DOHH2 (cell line): ENCODE data around the gene RAB26.
A peak's percentile ranks its signal among the peaks of the same experiment; 100 is the strongest.

Source experiments
- H3F3A ChIP-seq: fragments of 200-600 bp; sonication (generic), shearing (Covaris generic); 2 replicates; pipeline ENCODE4 v1.6.0; 2016; ENCODE audit warnings: antibody characterized with exemption, mild to moderate bottlenecking; ENCODE audit not compliant: control insufficient read depth, insufficient read depth
- H3K27ac ChIP-seq: fragments of 200-600 bp; sonication (generic); 2 replicates; pipeline ENCODE4 v1.5.1; 2014; ENCODE audit warnings: low read depth, mild to moderate bottlenecking, low read length, moderate library complexity
- H3K27me3 ChIP-seq: fragments of 200-600 bp; sonication (generic); 2 replicates; pipeline ENCODE4 v1.6.1; 2014; ENCODE audit warnings: mild to moderate bottlenecking, low read length, mixed read lengths; ENCODE audit not compliant: control insufficient read depth
- H3K36me3 ChIP-seq: fragments of 200-600 bp; sonication (generic); 2 replicates; pipeline ENCODE4 v1.6.1; 2014; ENCODE audit warnings: mild to moderate bottlenecking, low read length, moderate library complexity, mixed read lengths; ENCODE audit not compliant: control insufficient read depth
- H3K4me1 ChIP-seq: fragments of 200-600 bp; sonication (generic); 2 replicates; pipeline ENCODE4 v1.6.1; 2014; ENCODE audit warnings: mild to moderate bottlenecking, low read length, mixed read lengths; ENCODE audit not compliant: control insufficient read depth
- H3K4me2 ChIP-seq: fragments of 200-600 bp; sonication (generic); 2 replicates; pipeline ENCODE4 v1.6.0; 2014; ENCODE audit warnings: mild to moderate bottlenecking, low read length, moderate library complexity
- H3K4me3 ChIP-seq: fragments of 200-600 bp; sonication (generic); 2 replicates; pipeline ENCODE4 v1.5.1; 2014; ENCODE audit warnings: mild to moderate bottlenecking, low read length, mixed read lengths
- H3K79me2 ChIP-seq: fragments of 200-600 bp; sonication (generic); 2 replicates; pipeline ENCODE4 v1.6.1; 2014; ENCODE audit warnings: mild to moderate bottlenecking, low read length, mixed read lengths; ENCODE audit not compliant: control insufficient read depth
- H3K9me2 ChIP-seq: fragments of 200-600 bp; sonication (generic); replicated peaks from 2 replicates; pipeline ENCODE4 v1.6.1; 2014; ENCODE audit warnings: mild to moderate bottlenecking, low read length, mixed read lengths; ENCODE audit not compliant: control insufficient read depth
- H3K9me3 ChIP-seq: fragments of 200-600 bp; sonication (generic); 2 replicates; pipeline ENCODE4 v1.6.1; 2014; ENCODE audit warnings: antibody characterized with exemption, low read length, mixed read lengths; ENCODE audit not compliant: control insufficient read depth, insufficient read depth
- H4K20me1 ChIP-seq: fragments of 200-600 bp; sonication (generic); 2 replicates; pipeline ENCODE4 v1.6.0; 2014; ENCODE audit warnings: low read depth, mild to moderate bottlenecking, antibody characterized with exemption, low read length, moderate library complexity; ENCODE audit not compliant: control insufficient read depth, insufficient read depth
- CTCF ChIP-seq: fragments of 200-600 bp; sonication (generic); IDR thresholded peaks from one replicate; pipeline ENCODE4 v1.5.1; 2014; ENCODE audit warnings: antibody characterized with exemption, mild to moderate bottlenecking, low read depth, low read length; ENCODE audit not compliant: poor library complexity, severe bottlenecking
- EZH2phosphoT487 ChIP-seq: fragments of 200-600 bp; sonication (generic); IDR thresholded peaks from 2 replicates; pipeline ENCODE4 v1.6.1; 2017; ENCODE audit warnings: borderline replicate concordance, mild to moderate bottlenecking, antibody characterized with exemption, low read length, moderate library complexity, mixed read lengths

RAB26 gene

GRCh38 chr16:2147378-2147777 lies 1.0 kb upstream of the RAB26 start:
- Histone ChIP-seq H3K4me1 (peaks cover 43% of the 10 kb centered on the region), H3K27ac (no peak overlapping the region), H3F3A (peaks cover 35% of the 10 kb centered on the region), H3K36me3 (peaks cover 12% of the 10 kb centered on the region), H3K4me2 (no peak overlapping the region), H3K27me3 (peaks cover 4% of the 10 kb centered on the region; the same call in 1 of the 2 replicates), H4K20me1 (peaks cover 12% of the 10 kb centered on the region; the same call in 1 of the 2 replicates), H3K4me3 (no peak overlapping the region), H3K79me2 (0 out of 2 replicates have a peak, but pooled peaks cover 6% of the 10 kb centered on the region), H3K9me2 (no peaks in the 10 kb centered on the region), H3K9me3 (no peaks in the 10 kb centered on the region)
- TF ChIP-seq EZH2phosphoT487, result no peak
- no peak for TF ChIP-seq CTCF

- Histone ChIP-seq H3K4me3 (peak overlapping the region; percentile 99), H3K4me1 (peaks cover 58% of the 10 kb centered on the region), H3K27me3 (peaks cover 6% of the 10 kb centered on the region; the same call in 1 of the 2 replicates), H3F3A (peaks cover 51% of the 10 kb centered on the region), H3K4me2 (peak overlapping the region; percentile 81), H3K9me2 (no peaks in the 10 kb centered on the region), H3K9me3 (no peaks in the 10 kb centered on the region), H3K27ac (no peak overlapping the region), H3K36me3 (peaks cover 28% of the 10 kb centered on the region), H4K20me1 (peaks cover 19% of the 10 kb centered on the region), H3K79me2 (peaks cover 20% of the 10 kb centered on the region)
- TF ChIP-seq EZH2phosphoT487 (no peak), CTCF (no peak)
These were observed 547 bp downstream of the RAB26 start for GRCh38 chr16:2148714-2149629.

GRCh38 chr16:2149630-2150417 lies 1.4 kb downstream of the RAB26 start:
- Histone ChIP-seq H3K4me3 (peak overlapping the region; percentile 99), H3K27ac (peak overlapping the region; percentile 93), H3K9me2 (no peaks in the 10 kb centered on the region), H3F3A (peaks cover 60% of the 10 kb centered on the region), H3K9me3 (no peaks in the 10 kb centered on the region), H3K4me1 (peaks cover 58% of the 10 kb centered on the region), H4K20me1 (peaks cover 28% of the 10 kb centered on the region), H3K79me2 (peaks cover 29% of the 10 kb centered on the region), H3K36me3 (peaks cover 36% of the 10 kb centered on the region), H3K4me2 (peak overlapping the region; percentile 81), H3K27me3 (peaks cover 8% of the 10 kb centered on the region; the same call in 1 of the 2 replicates)
- no peak for TF ChIP-seq EZH2phosphoT487
- no peak for TF ChIP-seq CTCF
